SK-N-SH treated with all-trans-retinoic acid at 6 μM for 48 hours (cell line): Measurements from ENCODE around the gene HOXD8.

Source experiments
- ATAC-seq: fragments of 200-7000 bp; cut with Tn5 transposase; 3 replicates; pipeline ENCODE4 v1.9.1; 2020; ENCODE audit warnings: mild to moderate bottlenecking, moderate library complexity
- BACH2 ChIP-seq: fragments of 250-450 bp; sonication (Bioruptor Pico); IDR thresholded peaks from 2 replicates; pipeline ENCODE4 v1.9.0; 2021; ENCODE audit warnings: mild to moderate bottlenecking, borderline replicate concordance
- CSDC2 ChIP-seq: fragments of 250-450 bp; sonication (Bioruptor Pico); IDR thresholded peaks from 2 replicates; pipeline ENCODE4 v1.5.0; 2020; ENCODE audit warnings: mild to moderate bottlenecking, moderate library complexity
- CSRNP3 ChIP-seq: fragments of 250-450 bp; sonication (Bioruptor Pico); IDR thresholded peaks from 2 replicates; pipeline ENCODE4 v1.5.1; 2021; ENCODE audit warnings: mild to moderate bottlenecking, moderate library complexity
- ESRRG ChIP-seq: fragments of 250-450 bp; sonication (Bioruptor Pico); IDR thresholded peaks from 2 replicates; pipeline ENCODE4 v1.6.1; 2021; ENCODE audit warnings: mild to moderate bottlenecking
- GLIS3 ChIP-seq: fragments of 250-450 bp; sonication (Bioruptor Pico); IDR thresholded peaks from 2 replicates; pipeline ENCODE4 v1.5.0; 2020; ENCODE audit warnings: mild to moderate bottlenecking, moderate library complexity
- ISL1 ChIP-seq: fragments of 250-450 bp; sonication (Bioruptor Pico); IDR thresholded peaks from 2 replicates; pipeline ENCODE4 v2.1.2; 2022; ENCODE audit warnings: mild to moderate bottlenecking, moderate library complexity
- OSR1 ChIP-seq: fragments of 250-450 bp; sonication (Bioruptor Pico); IDR thresholded peaks from 2 replicates; pipeline ENCODE4 v1.8.0; 2022; ENCODE audit warnings: moderate library complexity, mild to moderate bottlenecking, inconsistent platforms
- POU6F1 ChIP-seq: fragments of 250-450 bp; sonication (Bioruptor Pico); IDR thresholded peaks from 2 replicates; pipeline ENCODE4 v1.8.0; 2021; ENCODE audit warnings: low read depth, mild to moderate bottlenecking, moderate library complexity, borderline replicate concordance
- PPARA ChIP-seq: fragments of 250-450 bp; sonication (Bioruptor Pico); IDR thresholded peaks from 2 replicates; pipeline ENCODE4 v1.5.0; 2020; ENCODE audit warnings: mild to moderate bottlenecking, borderline replicate concordance
- SNAI2 ChIP-seq: fragments of 250-450 bp; sonication (Bioruptor Pico); IDR thresholded peaks from 2 replicates; pipeline ENCODE4 v1.5.0; 2020; ENCODE audit warnings: mild to moderate bottlenecking, moderate library complexity
- TCF4 ChIP-seq: fragments of 250-450 bp; sonication (Bioruptor Pico); IDR thresholded peaks from 2 replicates; pipeline ENCODE4 v1.8.0; 2021; ENCODE audit warnings: mild to moderate bottlenecking, moderate library complexity, borderline replicate concordance
- TOX ChIP-seq: fragments of 250-450 bp; sonication (Bioruptor Pico); IDR thresholded peaks from 2 replicates; pipeline ENCODE4 v1.8.0; 2021; ENCODE audit warnings: mild to moderate bottlenecking, moderate library complexity, borderline replicate concordance
- ZC3H10 ChIP-seq: fragments of 250-450 bp; sonication (Bioruptor Pico); IDR thresholded peaks from 2 replicates; pipeline ENCODE4 v1.5.1; 2021; ENCODE audit warnings: mild to moderate bottlenecking, moderate library complexity
- ZFP3 ChIP-seq: fragments of 250-450 bp; sonication (Bioruptor Pico); IDR thresholded peaks from 2 replicates; pipeline ENCODE4 v1.5.0; 2020; ENCODE audit warnings: mild to moderate bottlenecking, moderate library complexity
- ZFP30 ChIP-seq: fragments of 450-650 bp; formaldehyde crosslinking; IDR thresholded peaks from 2 replicates; pipeline ENCODE4 v1.5.0; 2022; ENCODE audit warnings: mild to moderate bottlenecking, moderate library complexity
- ZNF565 ChIP-seq: fragments of 450-650 bp; formaldehyde crosslinking; conservative IDR thresholded peaks from 2 replicates; pipeline ENCODE4 v1.5.0; 2020; ENCODE audit warnings: low read depth, mild to moderate bottlenecking, moderate library complexity
- ZNF70 ChIP-seq: fragments of 450-650 bp; formaldehyde crosslinking; IDR thresholded peaks from 2 replicates; pipeline ENCODE4 v1.5.0; 2020; ENCODE audit warnings: mild to moderate bottlenecking, moderate library complexity
- TF ChIP-seq, protein P1 (sequence below): fragments of 250-450 bp; sonication (Bioruptor Pico); IDR thresholded peaks from 2 replicates; pipeline ENCODE4 v1.8.0; 2020; ENCODE audit warnings: mild to moderate bottlenecking, moderate library complexity, borderline replicate concordance
- TF ChIP-seq, protein P2 (sequence below): fragments of 250-450 bp; sonication (Bioruptor Pico); IDR thresholded peaks from 2 replicates; pipeline ENCODE4 v1.5.0; 2020; ENCODE audit warnings: mild to moderate bottlenecking, moderate library complexity

Gene HOXD8

GRCh38 chr2:176122052-176122682 lies 7.3 kb upstream of the HOXD8 start:
- peak; percentile 57 for ATAC-seq
- no peak for TF ChIP-seq POU6F1 (CRISPR knock-in tag)
- TF ChIP-seq, protein P1, sequence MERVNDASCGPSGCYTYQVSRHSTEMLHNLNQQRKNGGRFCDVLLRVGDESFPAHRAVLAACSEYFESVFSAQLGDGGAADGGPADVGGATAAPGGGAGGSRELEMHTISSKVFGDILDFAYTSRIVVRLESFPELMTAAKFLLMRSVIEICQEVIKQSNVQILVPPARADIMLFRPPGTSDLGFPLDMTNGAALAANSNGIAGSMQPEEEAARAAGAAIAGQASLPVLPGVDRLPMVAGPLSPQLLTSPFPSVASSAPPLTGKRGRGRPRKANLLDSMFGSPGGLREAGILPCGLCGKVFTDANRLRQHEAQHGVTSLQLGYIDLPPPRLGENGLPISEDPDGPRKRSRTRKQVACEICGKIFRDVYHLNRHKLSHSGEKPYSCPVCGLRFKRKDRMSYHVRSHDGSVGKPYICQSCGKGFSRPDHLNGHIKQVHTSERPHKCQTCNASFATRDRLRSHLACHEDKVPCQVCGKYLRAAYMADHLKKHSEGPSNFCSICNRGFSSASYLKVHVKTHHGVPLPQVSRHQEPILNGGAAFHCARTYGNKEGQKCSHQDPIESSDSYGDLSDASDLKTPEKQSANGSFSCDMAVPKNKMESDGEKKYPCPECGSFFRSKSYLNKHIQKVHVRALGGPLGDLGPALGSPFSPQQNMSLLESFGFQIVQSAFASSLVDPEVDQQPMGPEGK (CRISPR knock-in tag), result peak; percentile 85; the same call in 1 of the 2 replicates
- TF ChIP-seq, all 23 proteins: peak for 1

DNA sequence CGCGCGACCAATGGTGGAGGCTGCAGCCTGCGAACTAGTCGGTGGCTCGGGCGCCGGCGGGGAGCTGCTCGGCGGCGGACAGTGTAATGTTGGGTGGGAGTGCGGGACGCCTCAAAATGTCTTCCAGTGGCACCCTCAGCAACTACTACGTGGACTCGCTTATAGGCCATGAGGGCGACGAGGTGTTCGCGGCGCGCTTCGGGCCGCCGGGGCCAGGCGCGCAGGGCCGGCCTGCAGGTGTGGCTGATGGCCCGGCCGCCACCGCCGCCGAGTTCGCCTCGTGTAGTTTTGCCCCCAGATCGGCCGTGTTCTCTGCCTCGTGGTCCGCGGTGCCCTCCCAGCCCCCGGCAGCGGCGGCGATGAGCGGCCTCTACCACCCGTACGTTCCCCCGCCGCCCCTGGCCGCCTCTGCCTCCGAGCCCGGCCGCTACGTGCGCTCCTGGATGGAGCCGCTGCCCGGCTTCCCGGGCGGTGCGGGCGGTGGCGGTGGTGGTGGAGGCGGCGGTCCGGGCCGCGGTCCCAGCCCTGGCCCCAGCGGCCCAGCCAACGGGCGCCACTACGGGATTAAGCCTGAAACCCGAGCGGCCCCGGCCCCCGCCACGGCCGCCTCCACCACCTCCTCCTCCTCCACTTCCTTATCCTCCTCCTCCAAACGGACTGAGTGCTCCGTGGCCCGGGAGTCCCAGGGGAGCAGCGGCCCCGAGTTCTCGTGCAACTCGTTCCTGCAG lies 6.7 kb upstream of the HOXD8 start, which contains the start of gene HOXD9:
HOXD9 (plus strand) TSS at position 37 of the 728 bp plus-strand sequence; CDS start at position 87, 50 bp downstream.
- TF ChIP-seq TCF4 (CRISPR knock-in tag) (no peak), SNAI2 (CRISPR knock-in tag) (no peak), ZFP30 (no peak), PPARA (no peak), POU6F1 (CRISPR knock-in tag) (no peak), OSR1 (CRISPR knock-in tag) (no peak), ZNF565 (no peak)
- TF ChIP-seq, protein P2, sequence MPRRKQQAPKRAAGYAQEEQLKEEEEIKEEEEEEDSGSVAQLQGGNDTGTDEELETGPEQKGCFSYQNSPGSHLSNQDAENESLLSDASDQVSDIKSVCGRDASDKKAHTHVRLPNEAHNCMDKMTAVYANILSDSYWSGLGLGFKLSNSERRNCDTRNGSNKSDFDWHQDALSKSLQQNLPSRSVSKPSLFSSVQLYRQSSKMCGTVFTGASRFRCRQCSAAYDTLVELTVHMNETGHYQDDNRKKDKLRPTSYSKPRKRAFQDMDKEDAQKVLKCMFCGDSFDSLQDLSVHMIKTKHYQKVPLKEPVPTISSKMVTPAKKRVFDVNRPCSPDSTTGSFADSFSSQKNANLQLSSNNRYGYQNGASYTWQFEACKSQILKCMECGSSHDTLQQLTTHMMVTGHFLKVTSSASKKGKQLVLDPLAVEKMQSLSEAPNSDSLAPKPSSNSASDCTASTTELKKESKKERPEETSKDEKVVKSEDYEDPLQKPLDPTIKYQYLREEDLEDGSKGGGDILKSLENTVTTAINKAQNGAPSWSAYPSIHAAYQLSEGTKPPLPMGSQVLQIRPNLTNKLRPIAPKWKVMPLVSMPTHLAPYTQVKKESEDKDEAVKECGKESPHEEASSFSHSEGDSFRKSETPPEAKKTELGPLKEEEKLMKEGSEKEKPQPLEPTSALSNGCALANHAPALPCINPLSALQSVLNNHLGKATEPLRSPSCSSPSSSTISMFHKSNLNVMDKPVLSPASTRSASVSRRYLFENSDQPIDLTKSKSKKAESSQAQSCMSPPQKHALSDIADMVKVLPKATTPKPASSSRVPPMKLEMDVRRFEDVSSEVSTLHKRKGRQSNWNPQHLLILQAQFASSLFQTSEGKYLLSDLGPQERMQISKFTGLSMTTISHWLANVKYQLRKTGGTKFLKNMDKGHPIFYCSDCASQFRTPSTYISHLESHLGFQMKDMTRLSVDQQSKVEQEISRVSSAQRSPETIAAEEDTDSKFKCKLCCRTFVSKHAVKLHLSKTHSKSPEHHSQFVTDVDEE (CRISPR knock-in tag), result no peak
- ATAC-seq, result peak; percentile 87

DNA sequence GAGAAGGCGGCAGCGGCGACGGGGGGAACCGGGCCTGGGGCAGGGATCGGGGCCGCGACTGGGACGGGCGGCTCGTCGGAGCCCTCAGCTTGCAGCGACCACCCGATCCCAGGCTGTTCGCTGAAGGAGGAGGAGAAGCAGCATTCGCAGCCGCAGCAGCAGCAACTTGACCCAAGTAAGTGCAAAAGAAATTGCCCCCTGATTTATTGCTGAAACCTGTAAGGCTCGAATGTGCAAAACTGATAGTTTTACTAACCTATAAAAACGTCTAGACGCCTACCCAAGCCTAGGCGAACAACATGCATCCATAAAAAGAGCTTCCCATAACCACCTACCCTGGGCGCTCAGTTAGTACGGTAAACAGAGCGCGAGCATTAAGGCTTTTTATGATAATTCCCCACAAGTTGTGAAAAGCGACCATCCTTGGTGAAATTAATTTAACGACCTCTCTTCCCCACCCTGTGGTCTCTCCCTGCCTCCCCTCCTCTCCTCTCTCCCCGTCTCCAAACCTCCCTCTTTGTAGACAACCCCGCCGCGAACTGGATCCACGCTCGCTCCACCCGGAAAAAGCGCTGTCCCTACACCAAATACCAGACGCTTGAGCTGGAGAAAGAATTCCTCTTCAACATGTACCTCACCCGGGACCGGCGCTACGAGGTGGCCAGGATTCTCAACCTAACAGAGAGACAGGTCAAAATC lies 5.9 kb upstream of the HOXD8 start:
- ATAC-seq, result peak; percentile 42
- TF ChIP-seq ZNF70 (CRISPR knock-in tag) (no peak), POU6F1 (CRISPR knock-in tag) (no peak), OSR1 (CRISPR knock-in tag) (no peak), ZC3H10 (CRISPR knock-in tag) (no peak), ZFP3 (CRISPR knock-in tag) (no peak), TOX (no peak), ESRRG (CRISPR knock-in tag) (no peak), CSRNP3 (CRISPR knock-in tag) (no peak), PPARA (no peak), ZFP30 (no peak), ISL1 (CRISPR knock-in tag) (no peak), GLIS3 (CRISPR knock-in tag) (no peak), BACH2 (CRISPR knock-in tag) (no peak), CSDC2 (CRISPR knock-in tag) (no peak)
- TF ChIP-seq, protein P2 (CRISPR knock-in tag), result no peak
